Midbrain (tissue), 1 donor: ENCODE data around the gene SLC9A9.
"Not testable (repeated sequence)": the region's sequence is repeated elsewhere in the genome, so short reads cannot be mapped to it uniquely, and the experiment has no call there.

Source experiments
- DNase-seq: peaks from one replicate; lab custom pipeline; 2025; lab: John Stamatoyannopoulos, UW

Gene SLC9A9

DNA sequence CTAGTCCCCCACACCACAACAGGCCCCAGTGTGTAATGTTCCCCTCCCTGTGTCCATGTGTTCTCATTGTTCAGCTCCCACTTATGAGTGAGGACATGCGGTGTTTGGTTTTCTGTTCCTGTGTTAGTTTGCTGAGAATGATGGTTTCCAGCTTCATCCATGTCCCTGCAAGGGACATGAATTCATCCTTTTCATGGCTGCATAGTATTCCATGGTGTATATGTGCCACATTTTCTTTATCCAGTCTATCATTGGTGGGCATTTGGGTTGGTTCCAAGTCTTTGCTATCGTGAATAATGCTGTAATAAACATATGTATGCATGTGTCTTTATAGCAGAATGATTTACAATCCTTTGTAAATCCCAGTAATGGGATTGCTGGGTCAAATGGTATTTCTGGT lies 152.9 kb downstream of the SLC9A9 start:
- not testable (repeated sequence) for DNase-seq

DNA sequence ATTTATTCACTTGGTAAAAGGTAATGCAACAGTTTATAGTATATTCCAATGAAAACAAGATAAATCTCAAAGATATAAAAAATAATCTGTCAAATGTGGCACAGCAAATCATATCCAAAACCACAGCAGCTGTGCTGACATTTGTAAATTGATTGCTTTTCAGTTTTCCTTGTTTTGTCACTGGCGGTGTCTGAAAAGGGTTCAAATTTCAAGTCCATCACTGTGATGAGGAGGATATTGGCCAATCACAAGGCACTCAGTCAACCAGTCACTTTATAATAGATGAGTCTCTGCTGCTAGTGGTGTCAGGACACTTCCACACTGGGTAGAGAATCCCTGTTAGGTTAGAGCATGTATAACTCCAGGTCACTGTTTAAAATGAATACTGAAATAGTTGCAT lies 154.8 kb downstream of the SLC9A9 start:
- DNase-seq: no peak

DNA sequence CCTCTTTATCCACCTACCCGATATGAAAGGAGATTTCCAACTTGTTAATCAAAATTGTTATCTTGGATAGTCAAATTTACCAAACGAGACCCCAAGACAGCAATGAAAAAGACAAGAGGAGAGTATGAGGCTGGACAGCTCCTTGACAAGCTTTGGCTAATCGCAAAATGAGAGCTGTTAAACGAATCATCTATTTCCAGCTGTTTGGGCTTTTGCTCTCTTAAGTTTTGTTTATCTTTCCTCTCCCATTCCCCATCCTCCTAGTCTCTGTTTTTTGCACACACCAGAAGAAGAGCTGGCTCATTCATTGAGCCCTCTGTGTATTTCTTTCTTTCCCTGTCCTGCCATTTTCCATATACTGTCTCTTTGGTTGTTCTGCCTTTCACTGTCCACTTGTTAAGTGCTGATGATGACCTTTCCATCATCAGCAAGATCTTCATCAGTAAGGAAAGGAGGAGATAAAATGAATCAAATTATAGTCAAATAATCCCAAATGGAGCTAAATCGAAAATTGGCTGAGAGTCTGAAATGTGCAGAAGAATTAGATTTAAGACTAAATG lies 161.6 kb downstream of the SLC9A9 start:
- no peak for DNase-seq

DNA sequence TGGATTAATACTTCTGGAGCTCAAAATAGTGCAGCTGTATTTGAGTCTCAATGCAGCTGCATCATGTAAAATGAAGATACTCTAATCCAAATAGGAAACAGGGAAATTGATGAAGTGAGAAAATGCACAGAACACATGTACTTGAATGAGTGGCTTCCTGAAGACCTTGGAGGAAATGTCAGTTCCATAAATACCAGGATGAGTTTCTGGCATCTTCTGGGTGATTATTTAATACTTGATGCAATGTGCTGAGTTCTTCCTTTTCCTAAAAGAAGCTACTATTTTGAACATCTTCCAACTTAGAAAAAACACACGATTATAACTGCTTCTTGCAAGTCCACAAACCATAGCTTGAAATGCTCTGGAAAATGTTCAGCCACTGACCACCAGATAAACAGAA lies 162.8 kb downstream of the SLC9A9 start:
- no peak for DNase-seq

DNA sequence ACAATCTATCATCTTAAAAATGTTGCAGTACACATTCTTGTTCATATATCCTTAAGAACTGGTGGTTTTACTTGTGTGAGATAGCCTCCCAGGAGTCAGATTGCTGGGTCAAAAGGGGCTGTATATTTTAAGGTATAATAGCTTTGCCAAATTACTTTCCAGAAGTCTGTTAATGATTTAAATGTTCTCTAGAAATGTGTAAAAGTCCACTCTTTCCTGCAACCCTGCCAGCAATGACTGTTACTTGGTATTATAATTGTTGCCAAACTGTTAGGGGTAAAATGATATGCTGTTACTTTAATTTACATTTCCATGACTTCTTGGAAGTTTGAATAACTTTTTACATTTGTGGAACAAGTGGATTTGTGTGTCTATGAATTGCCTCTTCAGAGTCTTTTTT lies 170.8 kb downstream of the SLC9A9 start:
- DNase-seq: no peak

DNA sequence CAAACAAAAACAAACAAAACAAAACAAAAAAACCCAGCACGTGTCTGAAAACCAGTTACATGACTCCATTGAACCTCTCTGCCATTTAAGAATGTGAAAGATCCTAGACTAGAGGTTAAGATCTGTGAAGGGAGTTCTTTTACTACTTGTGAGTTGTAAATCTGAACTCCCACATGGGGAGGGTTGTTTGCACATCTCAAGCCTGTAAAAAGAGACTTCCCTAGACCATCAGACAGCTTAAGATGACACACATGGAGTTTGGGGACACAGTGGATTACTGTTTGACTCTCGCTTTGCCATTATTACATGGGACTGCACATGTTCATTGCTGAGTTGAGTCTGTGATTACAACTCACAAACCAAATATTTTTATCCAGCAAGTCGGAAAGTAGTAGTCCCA lies 171.5 kb downstream of the SLC9A9 start:
- DNase-seq: no peak

DNA sequence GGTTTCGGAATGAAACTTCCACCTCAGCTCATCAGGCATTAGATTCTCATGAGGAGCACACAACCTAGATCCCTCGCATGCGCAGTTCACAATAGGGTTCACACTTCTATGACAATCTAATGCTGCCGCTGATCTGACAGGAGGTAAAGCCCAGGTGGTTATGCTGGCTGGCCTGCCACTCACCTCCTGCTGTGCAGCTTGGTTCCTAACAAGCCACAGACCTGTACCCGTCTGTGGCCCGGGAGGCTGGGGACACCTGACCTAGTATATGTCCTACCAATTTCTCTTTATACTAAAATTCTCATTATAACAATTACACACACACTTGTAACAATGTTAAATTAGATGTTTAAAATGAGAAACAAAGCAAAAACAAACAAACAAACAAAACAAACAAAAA lies 172.2 kb downstream of the SLC9A9 start:
- no peak for DNase-seq

DNA sequence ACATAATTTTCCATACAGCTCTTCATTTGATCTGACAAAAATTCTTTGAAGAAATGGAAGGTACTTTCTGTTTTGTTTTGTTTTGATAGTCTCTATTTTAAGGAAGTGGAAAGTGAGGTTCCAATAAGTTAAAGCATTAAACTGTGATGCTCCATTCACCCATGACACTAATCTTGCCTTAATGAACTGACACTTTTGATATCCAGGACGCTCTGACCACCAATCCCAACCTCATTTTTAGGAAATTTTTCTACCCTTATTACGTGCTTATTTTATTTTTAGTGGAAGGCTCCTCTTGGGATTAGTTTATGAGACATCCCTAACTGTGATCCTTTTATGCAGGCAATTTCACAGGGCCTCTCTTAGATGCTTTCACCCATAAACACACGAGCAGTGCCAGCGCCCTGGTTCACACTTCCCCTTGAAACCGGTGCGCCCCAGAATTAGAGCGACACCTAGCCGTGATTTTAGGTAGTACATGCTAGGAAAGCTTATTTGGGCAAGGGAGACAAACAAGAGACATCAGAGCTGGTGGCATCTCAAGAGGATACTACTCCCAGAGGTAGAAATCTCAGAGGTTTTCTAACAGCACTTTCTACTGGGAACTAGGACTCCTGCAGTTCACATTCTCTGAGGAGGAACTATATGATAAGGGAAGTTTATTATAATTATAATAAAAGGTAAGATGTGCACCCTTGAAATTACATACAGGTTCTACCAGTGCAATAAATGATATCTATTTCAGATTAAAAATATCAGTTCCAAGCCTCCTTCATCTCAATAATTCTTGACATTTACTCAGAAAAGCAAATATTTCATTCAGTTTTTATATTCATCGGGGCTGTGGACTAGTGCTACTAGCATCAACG lies 173.9 kb downstream of the SLC9A9 start:
- peak; percentile 81 for DNase-seq

DNA sequence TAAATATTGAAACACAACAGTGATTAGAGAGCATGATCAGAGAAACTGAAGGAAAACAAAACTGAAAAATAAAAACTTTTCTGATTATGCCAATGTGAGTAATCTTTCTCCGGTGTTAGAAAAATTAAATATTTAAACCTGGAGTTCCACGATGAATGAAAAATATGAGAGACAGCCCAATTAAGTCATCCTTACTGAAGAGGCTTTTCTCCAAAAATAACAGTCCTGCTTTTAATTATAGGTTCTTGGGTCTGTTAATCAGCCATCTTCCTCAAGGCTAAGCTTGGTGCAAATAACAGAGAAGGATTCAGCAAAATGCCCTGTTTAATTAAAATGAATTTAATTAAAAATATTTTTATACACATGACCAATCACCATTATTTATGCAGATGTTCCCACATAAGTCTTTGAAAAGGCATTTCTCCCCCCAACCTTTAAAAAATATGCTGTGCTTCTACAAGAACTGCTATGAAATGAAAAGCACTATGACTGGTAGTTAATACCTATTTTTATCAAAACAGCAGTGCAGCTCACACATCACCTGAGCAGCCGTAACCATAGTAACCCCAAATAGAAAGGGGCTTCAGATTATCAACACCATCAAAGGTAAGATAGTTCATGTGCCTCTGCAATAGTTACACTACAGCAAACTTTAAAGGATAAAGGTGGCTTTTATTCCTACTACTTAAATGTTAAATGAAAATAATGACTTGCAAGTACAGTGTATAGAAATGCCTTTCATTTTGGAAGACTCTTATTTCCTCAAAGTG lies 175.7 kb downstream of the SLC9A9 start:
- no peak for DNase-seq

DNA sequence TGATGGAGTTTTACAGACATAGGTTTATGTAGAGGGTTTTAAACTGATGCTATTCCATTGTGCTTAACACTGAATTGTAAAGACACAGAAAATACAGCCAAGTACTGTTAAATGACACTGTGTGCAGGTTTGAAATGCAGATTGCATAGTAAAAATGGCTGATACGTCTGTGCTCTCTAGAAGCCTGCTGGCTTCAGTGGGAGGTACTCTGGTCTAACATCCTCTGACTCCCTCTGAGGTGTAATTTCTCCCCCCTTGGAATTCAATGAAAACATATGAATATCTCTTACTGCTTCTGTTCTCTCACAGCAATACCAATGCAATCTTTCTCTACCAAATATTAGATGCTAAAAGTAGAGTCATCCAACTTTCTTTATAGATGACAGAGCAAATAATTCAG lies 176.6 kb downstream of the SLC9A9 start:
- no peak for DNase-seq

DNA sequence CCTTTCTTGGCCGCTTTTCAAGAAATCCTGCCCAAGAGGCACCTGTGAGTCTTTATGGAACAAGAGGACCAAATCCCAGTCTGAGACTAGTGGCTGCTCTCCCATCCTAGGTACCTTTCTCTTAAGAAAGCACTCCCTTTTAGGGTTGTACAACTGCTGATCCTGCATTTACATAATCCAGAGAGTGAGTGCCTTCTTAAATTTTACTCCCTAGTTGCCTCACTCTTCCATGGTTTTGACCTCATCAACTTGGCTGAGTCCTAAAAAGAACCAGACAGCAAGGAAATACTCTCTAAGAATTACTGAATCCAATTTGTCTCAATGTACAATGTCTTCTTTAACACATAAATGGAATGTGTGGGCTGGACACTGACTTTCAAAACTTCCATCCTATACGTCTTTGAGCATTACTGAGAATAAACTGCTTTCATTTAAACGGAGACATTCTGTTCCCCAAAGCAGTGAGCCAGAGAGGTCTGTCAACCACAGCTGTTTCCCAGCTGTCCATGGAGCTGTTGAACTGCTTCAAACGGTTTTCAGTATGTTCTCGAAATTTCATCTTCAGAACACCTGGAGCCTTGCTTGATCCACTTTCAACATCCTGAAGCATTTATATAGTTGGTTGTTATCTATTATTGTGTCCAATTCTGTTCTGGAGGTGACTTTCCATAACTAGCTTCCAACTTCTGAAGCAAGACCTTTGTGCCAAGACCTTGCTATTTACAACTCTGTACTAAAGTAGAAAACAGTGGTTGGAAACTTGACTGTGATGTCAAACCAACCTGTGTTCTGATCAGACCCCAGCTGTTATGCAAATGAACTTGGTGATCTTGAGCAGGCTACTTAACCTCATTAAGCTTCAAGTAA lies 179.1 kb downstream of the SLC9A9 start:
- no peak for DNase-seq

DNA sequence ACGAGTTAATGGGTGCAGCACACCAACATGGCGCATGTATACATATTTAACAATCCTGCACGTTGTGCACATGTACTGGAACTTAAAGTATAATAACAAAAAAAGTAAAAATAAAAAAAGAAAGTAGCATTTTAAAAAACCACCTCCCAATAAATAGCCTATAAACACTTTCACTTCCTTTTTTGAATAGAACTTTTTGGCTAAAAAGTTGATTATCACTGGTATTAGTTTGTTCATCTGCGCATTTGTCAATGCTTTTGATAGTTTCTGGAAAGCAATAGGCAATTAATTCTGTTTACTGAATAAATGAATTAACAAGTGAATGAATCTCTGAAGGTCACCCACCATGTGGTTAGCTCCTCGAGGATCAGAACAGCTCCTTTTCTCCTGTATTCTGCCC lies 179.9 kb downstream of the SLC9A9 start:
- no peak for DNase-seq

DNA sequence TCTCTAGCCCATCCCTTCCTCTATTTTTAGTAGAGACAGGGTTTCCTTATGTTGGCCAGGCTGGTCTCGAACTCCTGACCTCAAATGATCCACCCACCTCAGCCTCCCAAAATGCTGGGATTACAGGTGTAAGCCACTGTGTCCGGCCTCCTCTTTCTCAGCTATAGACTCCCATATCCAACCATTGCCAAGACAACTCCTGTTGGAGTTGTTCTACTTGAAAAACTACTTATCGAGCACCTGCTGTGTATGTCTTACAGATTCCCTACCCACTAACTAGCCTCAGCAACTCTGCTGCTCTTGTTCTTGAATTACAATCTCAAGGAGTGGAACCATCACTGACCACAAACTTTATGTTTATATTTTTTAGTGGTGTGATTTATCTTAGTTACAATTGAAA lies 186.6 kb downstream of the SLC9A9 start:
- no peak for DNase-seq

DNA sequence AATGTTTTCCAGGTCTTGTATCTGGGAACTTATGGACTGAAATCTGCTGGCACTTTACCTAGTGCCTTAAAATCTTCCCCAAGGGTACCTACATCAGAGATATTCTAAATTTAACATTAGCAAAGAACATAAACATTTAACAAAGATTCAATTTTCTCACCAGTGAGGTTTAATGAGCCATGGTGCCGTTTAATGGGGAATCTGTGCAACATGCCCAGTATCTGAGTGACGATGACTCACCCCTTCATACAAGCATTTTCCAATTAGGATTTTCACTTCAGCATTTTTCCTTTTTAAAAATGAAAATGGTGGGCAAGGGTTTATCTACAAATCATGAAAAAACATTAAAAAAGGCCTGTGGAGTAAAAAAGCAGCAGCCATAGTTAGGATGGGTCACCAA lies 189.4 kb downstream of the SLC9A9 start:
- DNase-seq: no peak

DNA sequence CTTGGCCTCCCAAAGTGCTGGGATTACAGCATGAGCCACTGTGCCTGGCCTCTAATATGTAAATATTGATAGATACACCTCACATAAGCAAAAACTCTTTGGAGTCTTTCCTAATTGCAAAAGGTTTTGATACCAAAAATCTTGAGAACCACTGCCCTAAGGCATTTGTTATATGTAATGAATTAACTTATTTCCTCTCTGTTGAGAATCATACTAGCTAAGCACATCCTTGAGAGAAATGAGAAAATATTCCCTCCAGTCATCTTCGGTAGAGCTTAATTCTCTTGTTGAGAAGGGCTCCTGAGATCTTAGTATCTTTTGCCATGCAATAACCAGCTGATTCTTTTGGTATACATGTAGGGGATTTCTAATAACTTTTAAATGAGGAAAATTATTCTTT lies 190.2 kb downstream of the SLC9A9 start:
- DNase-seq: no peak

DNA sequence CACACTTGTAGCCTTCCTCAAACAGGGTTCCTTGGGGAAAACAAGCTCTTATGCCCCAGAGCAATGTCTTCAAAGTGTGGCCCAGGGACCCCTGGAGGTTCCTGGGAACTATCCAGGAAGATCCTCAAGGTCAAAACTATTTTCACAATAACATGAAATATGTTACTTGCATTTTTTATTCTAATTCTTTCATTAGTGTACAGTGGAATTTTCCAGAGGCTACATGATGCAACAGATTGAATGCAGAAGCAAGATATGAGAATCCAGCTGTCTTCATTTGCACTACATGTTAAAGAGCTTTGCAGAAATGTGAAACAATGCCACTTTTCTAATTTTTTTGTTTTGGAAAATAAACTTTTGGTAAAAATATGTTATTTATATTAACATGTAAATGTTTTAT lies 190.9 kb downstream of the SLC9A9 start:
- no peak for DNase-seq

DNA sequence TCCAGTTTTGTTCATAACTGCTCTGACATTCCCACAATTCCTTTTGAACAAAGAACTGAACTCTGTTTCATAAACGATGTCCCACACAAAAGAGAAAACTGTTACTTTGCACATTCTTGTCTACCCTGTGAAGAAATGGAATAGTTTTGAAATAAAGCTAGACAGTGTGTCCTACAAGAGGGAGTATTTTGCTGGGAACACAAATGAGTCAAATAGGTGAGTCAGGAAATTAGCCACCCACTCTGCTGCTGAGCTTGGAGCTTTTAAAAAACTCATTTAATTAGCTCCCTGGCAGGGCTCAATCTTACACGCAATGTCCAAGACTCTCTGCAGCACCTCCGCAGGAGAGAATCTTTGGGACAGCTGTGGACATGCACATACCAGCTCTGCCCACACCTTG lies 193.4 kb downstream of the SLC9A9 start:
- no peak for DNase-seq

DNA sequence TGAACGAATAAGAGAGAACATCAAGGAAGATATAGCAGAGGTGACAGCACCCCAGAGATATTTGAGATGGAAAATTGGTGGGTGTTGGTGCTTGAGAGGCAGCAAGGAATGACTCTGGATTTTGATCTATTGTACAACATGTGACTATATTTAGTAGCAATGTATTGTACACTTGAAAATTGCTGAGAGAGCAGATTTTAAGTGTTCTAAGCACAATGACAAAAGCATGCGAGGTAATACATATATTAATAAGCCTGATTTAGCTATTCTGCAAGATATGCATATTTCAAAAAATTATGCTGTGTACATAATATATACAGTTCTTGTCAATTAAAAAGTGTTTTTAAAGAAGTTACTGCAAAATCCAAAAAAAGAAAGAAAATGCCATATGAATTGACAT lies 194.3 kb downstream of the SLC9A9 start:
- DNase-seq: no peak

DNA sequence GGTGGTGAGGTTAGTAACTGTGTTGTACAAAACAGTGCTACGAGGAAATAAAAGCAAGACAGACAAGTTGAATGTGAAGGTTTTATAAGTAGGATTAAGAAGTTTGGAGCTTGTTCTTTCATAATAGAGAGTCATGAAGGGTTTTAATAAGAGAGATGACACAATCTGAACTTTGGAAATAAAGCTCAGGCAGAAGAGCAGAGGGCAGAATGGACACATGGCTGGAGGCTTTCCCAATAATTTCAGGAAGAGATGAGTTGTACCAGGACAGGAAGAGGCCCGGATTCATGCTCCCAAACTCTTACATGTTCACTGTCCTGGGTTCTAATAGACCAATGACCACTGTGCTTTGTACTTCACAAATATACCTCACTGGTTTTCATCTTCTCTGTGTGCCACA lies 194.8 kb downstream of the SLC9A9 start:
- no peak for DNase-seq

DNA sequence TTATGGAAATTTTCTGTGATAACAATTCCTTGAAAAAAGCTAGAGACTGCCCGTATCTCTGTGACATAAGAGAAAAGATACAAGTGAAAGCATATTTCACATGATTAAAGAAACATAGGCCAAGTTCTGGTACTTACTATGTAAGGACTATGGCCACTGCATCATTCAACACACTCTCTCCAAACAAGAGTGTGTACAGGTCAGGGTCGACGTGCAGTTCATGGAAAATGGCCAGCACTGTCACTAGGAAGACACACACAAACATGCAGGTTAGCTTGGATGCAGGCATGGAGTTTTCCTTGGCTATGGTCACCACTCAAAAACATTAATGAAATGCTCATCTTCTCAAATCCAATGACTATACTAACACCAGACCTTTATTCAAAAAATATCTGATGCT lies 196.2 kb downstream of the SLC9A9 start:
- no peak for DNase-seq

DNA sequence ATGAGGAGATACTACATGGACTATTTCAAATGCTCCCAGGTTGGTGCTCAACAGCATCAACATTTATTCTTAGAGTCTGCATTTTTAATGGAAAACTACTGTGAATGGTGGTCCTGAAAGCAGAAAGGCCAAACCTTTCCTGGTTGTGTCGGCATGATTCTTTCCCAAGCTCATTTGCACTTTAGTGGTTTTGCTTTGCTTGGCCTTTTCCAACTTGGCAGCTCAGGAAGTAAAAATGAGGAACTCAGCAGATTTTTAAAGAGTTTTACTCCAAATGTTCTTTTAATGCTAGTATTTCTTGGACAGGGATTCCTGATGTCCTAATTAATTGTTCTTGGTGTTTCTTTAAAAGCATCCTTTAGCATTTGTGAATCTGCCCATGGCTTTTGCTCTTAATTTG lies 197.4 kb downstream of the SLC9A9 start:
- peak; percentile 19 for DNase-seq

DNA sequence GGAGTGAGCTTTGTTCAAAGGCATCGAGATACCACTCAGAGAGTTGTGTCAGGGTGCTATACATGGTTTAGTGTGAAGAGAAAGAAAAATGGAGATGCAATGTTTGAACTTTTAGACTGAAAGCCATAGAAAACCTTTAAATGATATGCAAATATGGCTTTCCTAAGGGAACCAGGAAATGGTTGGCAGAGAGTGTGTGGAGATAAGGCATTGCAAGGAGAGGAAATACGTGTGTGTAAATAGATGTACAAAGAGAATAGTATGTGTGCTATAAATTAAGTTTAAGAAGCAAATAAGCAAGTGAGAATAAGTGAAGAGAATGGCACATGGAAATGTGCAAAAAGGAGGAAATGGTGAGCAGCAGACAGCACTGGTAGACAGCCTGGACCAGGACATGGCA lies 198.1 kb downstream of the SLC9A9 start:
- no peak for DNase-seq
